Stimulated activated naive CD8-positive, alpha-beta T cell treated with anti-CD3 and anti-CD28 coated beads, Interleukin-15, Interleukin-2, amounts not matched to agents 100 ng/mL and 50 ng/mL, for 24 hours (primary cell): ENCODE data around the gene EEFSEC.

Experiments used
- H3K27ac Mint-ChIP-seq: one replicate; pipeline ENCODE4 v1.8.0; 2021; ENCODE audit warnings: mild to moderate bottlenecking, mixed read lengths
- H3K27me3 Mint-ChIP-seq: one replicate; pipeline ENCODE4 v1.8.0; 2021; ENCODE audit warnings: mixed read lengths
- H3K36me3 Mint-ChIP-seq: one replicate; pipeline ENCODE4 v1.8.0; 2021; ENCODE audit warnings: low read depth, mixed read lengths
- H3K4me1 Mint-ChIP-seq: one replicate; pipeline ENCODE4 v1.8.0; 2021; ENCODE audit warnings: low read depth, mixed read lengths
- H3K4me3 Mint-ChIP-seq: one replicate; pipeline ENCODE4 v1.8.0; 2021; ENCODE audit warnings: mild to moderate bottlenecking, mixed read lengths
- H3K9me3 Mint-ChIP-seq: one replicate; pipeline ENCODE4 v1.8.0; 2021; ENCODE audit warnings: mixed read lengths

EEFSEC gene

DNA sequence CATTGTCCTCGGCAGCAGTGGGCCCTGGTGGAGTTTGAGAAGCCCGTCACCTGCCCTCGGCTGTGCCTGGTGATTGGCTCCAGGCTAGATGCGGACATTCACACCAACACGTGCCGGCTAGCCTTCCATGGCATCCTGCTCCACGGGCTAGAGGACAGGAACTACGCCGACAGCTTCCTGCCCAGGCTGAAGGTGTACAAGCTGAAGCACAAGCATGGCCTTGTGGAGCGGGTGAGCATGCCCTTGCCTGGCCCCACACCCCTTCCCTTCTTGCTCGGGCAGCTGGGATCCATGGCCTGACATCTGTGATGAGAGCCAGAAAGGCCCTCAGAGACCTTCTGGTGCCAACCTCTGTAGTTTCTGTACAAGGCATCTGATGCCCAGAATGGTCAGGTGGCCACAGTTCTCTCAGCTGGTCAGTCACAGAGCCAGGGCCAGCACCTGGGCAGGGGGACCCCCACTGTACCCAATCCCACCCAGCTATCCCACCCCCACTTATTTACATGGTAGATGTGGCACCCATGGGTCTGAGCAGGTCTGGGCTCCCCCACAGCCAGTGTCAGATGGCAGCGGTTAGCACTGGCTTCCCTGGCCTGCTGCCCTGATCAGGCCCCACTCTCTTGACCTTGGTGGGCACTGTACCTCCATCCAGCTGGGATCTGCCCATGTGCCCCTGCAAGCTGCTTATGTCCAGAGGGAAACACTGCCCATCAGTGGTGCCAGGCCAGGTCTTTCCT, 188.5 kb downstream of the EEFSEC start:
- no peaks in the 10 kb centered on the region for H3K9me3 Mint-ChIP-seq
- peaks cover 16% of the 10 kb centered on the region for H3K36me3 Mint-ChIP-seq
- H3K27ac Mint-ChIP-seq, result no peak overlapping the region
- H3K4me3 Mint-ChIP-seq, result no peak overlapping the region
- no peaks in the 10 kb centered on the region for H3K4me1 Mint-ChIP-seq
- H3K27me3 Mint-ChIP-seq, result no peaks in the 10 kb centered on the region

DNA sequence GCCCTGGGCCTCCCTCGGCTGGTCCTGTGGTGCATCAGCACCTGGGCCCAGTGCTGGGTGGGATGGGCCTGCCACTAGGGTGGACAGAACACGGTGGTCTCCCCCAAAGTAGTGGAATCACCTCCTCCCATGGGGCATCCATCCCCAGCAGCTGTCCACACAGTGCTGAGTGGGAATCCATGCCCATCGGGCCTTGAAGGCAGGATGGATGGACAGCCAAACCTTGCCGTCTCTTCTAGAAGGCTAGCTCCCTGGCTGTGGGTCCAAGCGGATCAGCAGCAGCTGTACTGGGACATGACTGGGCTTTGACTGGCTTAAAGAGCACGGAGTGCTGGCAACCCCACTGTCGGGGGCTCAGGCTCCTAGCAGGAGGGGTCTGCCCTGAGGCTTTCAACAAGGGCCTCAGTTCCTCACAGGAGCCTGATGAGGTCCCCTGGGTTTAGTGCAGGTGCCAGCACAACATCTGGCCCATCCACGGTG, 189.5 kb downstream of the EEFSEC start:
- H3K36me3 Mint-ChIP-seq, result peaks cover 9% of the 10 kb centered on the region
- no peak overlapping the region for H3K4me3 Mint-ChIP-seq
- no peaks in the 10 kb centered on the region for H3K9me3 Mint-ChIP-seq
- H3K27me3 Mint-ChIP-seq, result no peaks in the 10 kb centered on the region
- H3K27ac Mint-ChIP-seq, result no peak overlapping the region
- no peaks in the 10 kb centered on the region for H3K4me1 Mint-ChIP-seq

DNA sequence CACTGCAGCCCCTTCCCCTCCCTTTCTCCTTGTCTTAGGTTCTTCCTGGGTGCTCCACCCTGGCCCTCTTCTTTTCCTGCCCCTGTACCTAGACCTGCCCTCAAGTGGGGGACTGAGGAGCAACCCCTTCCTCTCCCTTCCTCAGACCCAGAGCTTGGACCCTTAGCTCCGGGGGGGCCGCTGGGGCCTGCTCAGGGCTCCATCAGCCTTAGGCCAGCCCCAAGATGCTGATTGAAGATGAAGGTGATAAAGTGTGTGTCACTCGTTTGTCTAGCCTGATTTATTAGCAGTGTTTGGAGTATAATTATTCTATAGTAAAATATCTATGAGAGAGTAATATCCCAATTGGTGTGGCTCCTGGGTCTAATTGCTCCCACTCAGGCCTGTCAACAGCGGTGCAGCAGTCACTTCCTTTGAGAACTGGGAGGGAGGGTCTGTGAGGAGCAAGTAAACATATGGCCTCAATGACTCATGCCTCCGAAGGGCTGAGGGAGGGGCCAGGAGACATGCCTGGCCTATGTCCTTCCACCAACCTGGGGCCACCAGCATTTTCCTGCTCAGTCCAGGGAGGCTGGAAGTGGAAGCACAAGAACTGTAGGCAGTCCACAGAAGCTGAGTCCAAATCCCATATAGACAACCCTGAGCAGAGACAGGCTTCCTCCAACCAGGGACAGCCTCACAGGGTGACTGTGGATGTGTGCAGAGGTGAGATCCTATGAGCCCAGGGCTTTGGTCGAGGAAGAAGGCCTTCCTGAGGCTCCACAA, 190.2 kb downstream of the EEFSEC start:
- H3K36me3 Mint-ChIP-seq, result peaks cover 6% of the 10 kb centered on the region
- peaks cover under 1% of the 10 kb centered on the region for H3K4me1 Mint-ChIP-seq
- no peaks in the 10 kb centered on the region for H3K27me3 Mint-ChIP-seq
- no peaks in the 10 kb centered on the region for H3K9me3 Mint-ChIP-seq
- no peak overlapping the region for H3K4me3 Mint-ChIP-seq
- no peak overlapping the region for H3K27ac Mint-ChIP-seq

GRCh38 chr3:128344052-128344735, 190.9 kb downstream of the EEFSEC start:
- Mint-ChIP-seq H3K9me3 (no peaks in the 10 kb centered on the region), H3K27me3 (no peaks in the 10 kb centered on the region), H3K4me3 (no peak overlapping the region), H3K36me3 (peaks cover 6% of the 10 kb centered on the region), H3K4me1 (peaks cover 6% of the 10 kb centered on the region), H3K27ac (no peak overlapping the region)

- H3K27ac Mint-ChIP-seq, result no peak overlapping the region
- no peak overlapping the region for H3K4me3 Mint-ChIP-seq
- no peaks in the 10 kb centered on the region for H3K9me3 Mint-ChIP-seq
- no peaks in the 10 kb centered on the region for H3K27me3 Mint-ChIP-seq
- H3K4me1 Mint-ChIP-seq, result peaks cover 6% of the 10 kb centered on the region
- H3K36me3 Mint-ChIP-seq, result peaks cover 6% of the 10 kb centered on the region
Observed at GRCh38 chr3:128345196-128345595, 191.9 kb downstream of the EEFSEC start.

DNA sequence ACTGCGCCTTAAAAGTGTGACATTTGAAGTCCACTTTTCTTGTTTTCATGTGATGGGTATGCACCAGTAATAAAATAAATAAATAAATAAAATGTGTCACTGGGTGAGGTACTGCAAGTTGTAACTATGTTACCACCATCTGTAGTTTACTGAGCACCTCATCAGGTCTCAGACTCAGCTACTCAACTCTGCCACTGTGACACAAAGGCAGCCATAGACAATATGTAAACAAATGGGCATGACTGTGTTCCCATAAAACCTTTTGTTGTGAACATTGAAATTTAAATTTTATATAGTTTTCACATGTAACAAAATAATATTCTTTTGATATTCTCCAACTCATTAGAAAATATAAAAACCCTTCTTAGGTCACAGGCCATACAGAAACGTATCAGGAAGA, 193.3 kb downstream of the EEFSEC start:
- H3K9me3 Mint-ChIP-seq, result no peaks in the 10 kb centered on the region
- H3K27me3 Mint-ChIP-seq, result no peaks in the 10 kb centered on the region
- H3K36me3 Mint-ChIP-seq, result peaks cover 12% of the 10 kb centered on the region
- H3K4me3 Mint-ChIP-seq, result no peak overlapping the region
- H3K27ac Mint-ChIP-seq, result no peak overlapping the region
- H3K4me1 Mint-ChIP-seq, result peaks cover 6% of the 10 kb centered on the region

DNA sequence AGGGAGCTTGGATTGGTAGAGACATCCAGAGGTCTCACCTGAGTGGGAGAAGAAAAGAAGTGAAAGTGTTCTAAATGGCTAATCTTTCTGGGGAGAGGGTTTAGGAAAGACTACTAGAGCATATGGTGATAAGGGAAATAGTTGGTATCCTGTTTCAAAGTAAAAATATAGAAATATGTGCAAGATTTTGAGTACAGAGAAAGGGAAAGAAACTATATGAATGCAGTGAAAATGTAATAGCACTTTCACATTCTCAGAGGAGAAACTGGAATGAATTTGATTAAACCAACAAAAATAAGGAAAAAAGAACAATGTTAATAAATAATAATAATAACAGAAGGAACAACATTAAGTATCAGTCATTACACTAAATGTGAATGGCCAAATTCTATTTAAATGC, 194.0 kb downstream of the EEFSEC start:
- H3K36me3 Mint-ChIP-seq, result peaks cover 12% of the 10 kb centered on the region
- no peak overlapping the region for H3K4me3 Mint-ChIP-seq
- H3K27ac Mint-ChIP-seq, result no peak overlapping the region
- peaks cover 6% of the 10 kb centered on the region for H3K4me1 Mint-ChIP-seq
- H3K9me3 Mint-ChIP-seq, result no peaks in the 10 kb centered on the region
- H3K27me3 Mint-ChIP-seq, result no peaks in the 10 kb centered on the region

DNA sequence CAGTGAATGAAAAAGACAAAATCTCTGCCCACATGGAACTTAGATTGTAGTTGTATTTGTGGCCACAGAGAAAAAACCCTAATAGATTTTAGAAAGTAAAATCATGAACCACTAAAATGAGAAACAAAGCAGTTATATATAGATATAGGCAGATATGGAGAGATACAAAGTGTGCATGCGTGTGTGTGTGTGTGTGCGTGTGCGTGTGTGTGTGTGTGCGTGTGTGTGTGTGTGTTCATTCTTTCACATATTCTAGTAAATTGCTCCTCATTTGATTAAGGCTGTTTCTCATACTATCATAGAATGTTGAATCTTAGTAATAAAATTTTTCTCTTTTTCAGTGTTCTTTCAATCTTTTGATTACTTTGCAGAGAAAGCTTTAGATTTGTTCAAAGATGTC, 194.8 kb downstream of the EEFSEC start:
- no peak overlapping the region for H3K4me3 Mint-ChIP-seq
- no peaks in the 10 kb centered on the region for H3K9me3 Mint-ChIP-seq
- peaks cover 12% of the 10 kb centered on the region for H3K36me3 Mint-ChIP-seq
- peaks cover 6% of the 10 kb centered on the region for H3K4me1 Mint-ChIP-seq
- H3K27me3 Mint-ChIP-seq, result no peaks in the 10 kb centered on the region
- no peak overlapping the region for H3K27ac Mint-ChIP-seq

DNA sequence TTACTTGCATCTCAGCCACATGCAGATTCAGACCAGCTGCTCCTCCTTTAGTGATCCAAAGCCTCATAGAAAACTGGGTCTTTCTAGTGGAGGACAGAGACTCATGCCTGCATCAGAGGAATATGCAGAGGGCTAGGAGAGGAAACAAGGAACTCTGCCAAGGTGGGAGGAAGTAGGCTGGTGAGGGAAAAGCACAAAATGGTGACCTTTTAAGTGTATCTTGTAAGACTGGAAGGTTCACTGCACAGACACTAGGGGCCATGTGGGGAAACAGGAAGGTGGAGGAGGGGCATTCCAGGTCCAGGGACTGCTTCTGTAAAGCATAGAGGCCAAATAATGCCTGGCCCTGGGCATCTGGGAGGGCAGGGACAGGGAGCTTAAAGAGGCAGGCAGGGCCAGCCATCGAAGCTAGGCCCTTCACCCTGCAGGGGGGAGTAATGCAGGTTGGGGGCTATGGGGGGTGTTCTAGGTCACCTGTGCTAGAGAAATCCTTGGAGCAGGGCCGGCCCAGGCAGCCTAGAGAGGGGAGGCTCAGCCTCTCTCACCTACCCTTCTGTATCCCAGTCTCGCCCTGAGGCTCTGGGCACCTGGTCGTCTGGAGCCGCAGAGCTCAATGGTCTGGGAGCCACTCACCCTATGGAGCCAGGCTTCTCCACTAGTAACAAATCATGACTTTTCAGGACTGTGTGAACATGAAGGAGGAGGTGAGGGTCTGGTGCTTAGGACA, 195.7 kb downstream of the EEFSEC start:
- Mint-ChIP-seq H3K27ac (no peak overlapping the region), H3K27me3 (no peaks in the 10 kb centered on the region), H3K4me1 (peaks cover 6% of the 10 kb centered on the region), H3K36me3 (peaks cover 11% of the 10 kb centered on the region), H3K9me3 (no peaks in the 10 kb centered on the region), H3K4me3 (no peak overlapping the region)

DNA sequence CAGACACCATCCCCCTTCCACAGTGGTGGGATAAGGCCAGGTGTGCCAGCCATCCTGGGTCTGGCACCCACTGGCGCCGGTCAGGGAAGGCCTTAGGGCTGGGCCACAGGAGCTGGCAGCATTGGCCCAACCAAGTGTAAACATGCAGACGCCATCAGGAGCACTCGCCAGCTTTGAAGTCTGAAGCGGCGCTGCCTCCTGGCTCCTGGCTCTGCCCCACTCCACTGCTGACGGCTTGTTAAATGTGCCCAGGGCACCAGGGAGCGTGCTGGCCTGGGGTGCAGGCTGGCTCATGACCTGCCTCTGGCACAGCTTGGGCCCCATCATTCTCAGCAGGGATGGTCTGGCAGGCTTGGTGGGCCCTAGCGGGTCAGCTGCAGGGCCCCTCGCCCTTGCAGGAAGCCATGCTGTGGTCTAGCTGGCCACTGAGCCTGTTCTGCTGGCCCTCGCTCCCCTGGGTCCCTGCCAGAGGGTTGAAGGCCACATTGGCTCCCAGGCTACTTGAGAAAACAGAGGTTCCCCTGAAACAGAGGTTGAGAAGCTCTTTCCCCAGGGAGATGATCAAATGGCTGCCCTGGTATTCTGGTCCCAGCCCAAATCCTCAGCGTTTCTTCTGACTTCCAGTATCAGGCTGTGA, 196.8 kb downstream of the EEFSEC start:
- H3K36me3 Mint-ChIP-seq, result peaks cover 6% of the 10 kb centered on the region
- no peak overlapping the region for H3K4me3 Mint-ChIP-seq
- H3K27ac Mint-ChIP-seq, result no peak overlapping the region
- peaks cover 6% of the 10 kb centered on the region for H3K4me1 Mint-ChIP-seq
- H3K9me3 Mint-ChIP-seq, result no peaks in the 10 kb centered on the region
- no peaks in the 10 kb centered on the region for H3K27me3 Mint-ChIP-seq

GRCh38 chr3:128351546-128351945, 198.3 kb downstream of the EEFSEC start:
- Mint-ChIP-seq H3K27ac (no peak overlapping the region), H3K9me3 (no peaks in the 10 kb centered on the region), H3K36me3 (peaks cover 6% of the 10 kb centered on the region)

DNA sequence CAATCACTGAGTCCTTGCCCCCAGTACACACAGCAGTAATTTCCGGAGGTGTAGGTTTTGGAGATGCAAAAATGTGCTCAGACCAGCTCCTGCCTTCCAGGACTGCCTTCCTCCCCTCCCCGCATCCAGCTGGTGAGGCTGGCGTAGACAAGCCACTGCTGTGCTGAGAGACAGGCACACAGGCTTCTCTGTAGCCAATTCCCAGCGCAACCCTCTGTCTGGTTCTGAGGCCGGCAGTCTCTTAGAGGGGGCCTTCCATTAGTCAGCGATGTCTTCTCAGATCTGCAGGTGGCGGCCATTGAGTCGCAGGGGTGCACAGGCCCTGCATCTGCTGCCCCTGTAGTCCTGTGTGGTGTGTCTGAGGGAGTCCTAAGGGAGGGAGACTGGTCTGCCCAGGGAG, 199.0 kb downstream of the EEFSEC start:
- H3K27me3 Mint-ChIP-seq, result no peaks in the 10 kb centered on the region
- no peak overlapping the region for H3K4me3 Mint-ChIP-seq
- H3K4me1 Mint-ChIP-seq, result peaks cover 6% of the 10 kb centered on the region
- no peak overlapping the region for H3K27ac Mint-ChIP-seq
- H3K9me3 Mint-ChIP-seq, result no peaks in the 10 kb centered on the region
- H3K36me3 Mint-ChIP-seq, result peaks cover 6% of the 10 kb centered on the region

More at GRCh38 chr3:128351546-128351945, 198.3 kb downstream of the EEFSEC start:
- Mint-ChIP-seq H3K27me3 (no peaks in the 10 kb centered on the region), H3K4me3 (no peak overlapping the region), H3K4me1 (peaks cover 6% of the 10 kb centered on the region)

- Mint-ChIP-seq H3K27me3 (no peaks in the 10 kb centered on the region), H3K27ac (no peak overlapping the region)
Observed at GRCh38 chr3:128353361-128353965, 200.2 kb downstream of the EEFSEC start.

More at GRCh38 chr3:128353361-128353965, 200.2 kb downstream of the EEFSEC start:
- Mint-ChIP-seq H3K4me3 (no peak overlapping the region), H3K4me1 (peaks cover 5% of the 10 kb centered on the region), H3K9me3 (no peaks in the 10 kb centered on the region), H3K36me3 (peaks cover 6% of the 10 kb centered on the region)
